ENCODE measurements around the gene CLDN20.
A peak's percentile ranks its signal among the peaks of the same experiment; 100 is the strongest.
"Not testable (repeated sequence)": the region's sequence is repeated elsewhere in the genome, so short reads cannot be mapped to it uniquely, and the experiment has no call there.

Gene CLDN20

GRCh38 chr6:155222506-155222905, 41.3 kb upstream of the CLDN20 start:
- H3K9me3 ChIP-seq (ENCODE audit: control extremely low read depth in 1 of 5, control insufficient read depth in 4 of 5, insufficient read depth in 2 of 5, low read depth in 1 of 5, low read length in 4 of 5): no peaks in the 10 kb centered on the region
- peaks cover 0 to 4% (median 2%) of the 10 kb centered on the region in 4 experiments for H3K4me1 ChIP-seq (ENCODE audit: control extremely low read depth in 1 of 4, control insufficient read depth in 4 of 4, insufficient read depth in 4 of 4, low read length in 3 of 4)
- ChIA-PET CTCF (interaction anchor here (1.9 kb wide), 1 partner anchor 43 kb away, joined by 4 read pairs; no protein-coding TSS in a partner anchor), POLR2A (no interaction called here)
- H3K36me3 ChIP-seq (ENCODE audit: control insufficient read depth in 4 of 4, insufficient read depth in 4 of 4, low read length in 3 of 4): peaks cover 0 to 2% (median 0%) of the 10 kb centered on the region in 4 experiments
- 97% methylated on average over 4 of the region's 4 CpGs for WGBS (ENCODE audit: insufficient coverage)
- no peaks in the 10 kb centered on the region for H3K27me3 ChIP-seq (replicated peaks in 2 of 5; ENCODE audit: control insufficient read depth in 4 of 5, insufficient read depth in 5 of 5, low read length in 4 of 5)
- H3K27ac ChIP-seq (ENCODE audit: insufficient read depth in 1 of 2, low read depth in 1 of 2, low read length in 2 of 2, poor library complexity in 1 of 2, severe bottlenecking in 2 of 2): no peak overlapping the region
- DNase-seq: no peak
- peak overlapping the region in 1 of 7 experiments; percentile 34 for H3K4me3 ChIP-seq (ENCODE audit: control insufficient read depth in 1 of 7, extremely low read depth in 1 of 7, insufficient read depth in 4 of 7, low read depth in 2 of 7, low read length in 6 of 7)

GRCh38 chr6:155223646-155224451, 40.0 kb upstream of the CLDN20 start:
- H3K9me3 ChIP-seq (ENCODE audit: control extremely low read depth in 1 of 5, control insufficient read depth in 4 of 5, insufficient read depth in 2 of 5, low read depth in 1 of 5, low read length in 4 of 5): no peaks in the 10 kb centered on the region
- H3K4me1 ChIP-seq (ENCODE audit: control extremely low read depth in 1 of 4, control insufficient read depth in 4 of 4, insufficient read depth in 4 of 4, low read length in 3 of 4): peaks cover 0 to 4% (median 2%) of the 10 kb centered on the region in 4 experiments
- H3K36me3 ChIP-seq (ENCODE audit: control insufficient read depth in 4 of 4, insufficient read depth in 4 of 4, low read length in 3 of 4): peaks cover 0 to 2% (median 0%) of the 10 kb centered on the region in 4 experiments
- ChIA-PET CTCF (interaction anchor here (0.7 to 1.8 kb wide), 3 partner anchors 37 to 356 kb away, joined by 3 to 4 read pairs (median 3); no protein-coding TSS in a partner anchor), POLR2A (no interaction called here)
- no peak overlapping the region for H3K4me3 ChIP-seq (ENCODE audit: control insufficient read depth in 1 of 7, extremely low read depth in 1 of 7, insufficient read depth in 4 of 7, low read depth in 2 of 7, low read length in 6 of 7)
- H3K27me3 ChIP-seq (replicated peaks in 2 of 5; ENCODE audit: control insufficient read depth in 4 of 5, insufficient read depth in 5 of 5, low read length in 4 of 5): no peaks in the 10 kb centered on the region
- H3K27ac ChIP-seq (ENCODE audit: insufficient read depth in 1 of 2, low read depth in 1 of 2, low read length in 2 of 2, poor library complexity in 1 of 2, severe bottlenecking in 2 of 2): no peak overlapping the region
- 98% methylated on average over 7 of the region's 12 CpGs for WGBS (ENCODE audit: insufficient coverage)
- peak in 2 of 3 donors; percentile 47 to 49 for DNase-seq

- DNase-seq: peak in 1 of 3 donors; percentile 7
- Histone ChIP-seq H3K27me3 (replicated peaks in 2 of 5; ENCODE audit: control insufficient read depth in 4 of 5, insufficient read depth in 5 of 5, low read length in 4 of 5) (no peaks in the 10 kb centered on the region), H3K27ac (ENCODE audit: insufficient read depth in 1 of 2, low read depth in 1 of 2, low read length in 2 of 2, poor library complexity in 1 of 2, severe bottlenecking in 2 of 2) (no peak overlapping the region), H3K4me3 (ENCODE audit: control insufficient read depth in 1 of 7, extremely low read depth in 1 of 7, insufficient read depth in 4 of 7, low read depth in 2 of 7, low read length in 6 of 7) (no peak overlapping the region), H3K36me3 (ENCODE audit: control insufficient read depth in 4 of 4, insufficient read depth in 4 of 4, low read length in 3 of 4) (peaks cover 0 to 2% (median 0%) of the 10 kb centered on the region in 4 experiments), H3K4me1 (ENCODE audit: control extremely low read depth in 1 of 4, control insufficient read depth in 4 of 4, insufficient read depth in 4 of 4, low read length in 3 of 4) (peaks cover 0 to 4% (median 2%) of the 10 kb centered on the region in 4 experiments), H3K9me3 (ENCODE audit: control extremely low read depth in 1 of 5, control insufficient read depth in 4 of 5, insufficient read depth in 2 of 5, low read depth in 1 of 5, low read length in 4 of 5) (no peaks in the 10 kb centered on the region)
- POLR2A ChIA-PET: no interaction called here
- 97% methylated on average over 6 of the region's 7 CpGs for WGBS (ENCODE audit: insufficient coverage)
- CTCF ChIA-PET: interaction anchor here (0.7 to 1.8 kb wide), 4 partner anchors 11 to 356 kb away, joined by 3 to 4 read pairs (median 3); no protein-coding TSS in a partner anchor
Observed at GRCh38 chr6:155224618-155225017, 39.2 kb upstream of the CLDN20 start.

GRCh38 chr6:155227046-155227445, 36.8 kb upstream of the CLDN20 start:
- ChIA-PET POLR2A (no interaction called here), CTCF (no interaction called here)
- H3K4me3 ChIP-seq (ENCODE audit: control insufficient read depth in 1 of 7, extremely low read depth in 1 of 7, insufficient read depth in 4 of 7, low read depth in 2 of 7, low read length in 6 of 7): no peak overlapping the region
- H3K4me1 ChIP-seq (ENCODE audit: control extremely low read depth in 1 of 4, control insufficient read depth in 4 of 4, insufficient read depth in 4 of 4, low read length in 3 of 4): peaks cover 0 to 4% (median 2%) of the 10 kb centered on the region in 4 experiments
- H3K27me3 ChIP-seq (replicated peaks in 2 of 5; ENCODE audit: control insufficient read depth in 4 of 5, insufficient read depth in 5 of 5, low read length in 4 of 5): no peaks in the 10 kb centered on the region
- no peak for DNase-seq
- no peak overlapping the region for H3K27ac ChIP-seq (ENCODE audit: insufficient read depth in 1 of 2, low read depth in 1 of 2, low read length in 2 of 2, poor library complexity in 1 of 2, severe bottlenecking in 2 of 2)
- no peaks in the 10 kb centered on the region for H3K9me3 ChIP-seq (ENCODE audit: control extremely low read depth in 1 of 5, control insufficient read depth in 4 of 5, insufficient read depth in 2 of 5, low read depth in 1 of 5, low read length in 4 of 5)
- peaks cover 0 to 2% (median 0%) of the 10 kb centered on the region in 4 experiments for H3K36me3 ChIP-seq (ENCODE audit: control insufficient read depth in 4 of 4, insufficient read depth in 4 of 4, low read length in 3 of 4)
- WGBS (ENCODE audit: insufficient coverage): 100% methylated on average over 4 of the region's 4 CpGs

- no peaks in the 10 kb centered on the region for H3K27me3 ChIP-seq (replicated peaks in 2 of 5; ENCODE audit: control insufficient read depth in 4 of 5, insufficient read depth in 5 of 5, low read length in 4 of 5)
- H3K4me3 ChIP-seq (ENCODE audit: control insufficient read depth in 1 of 7, extremely low read depth in 1 of 7, insufficient read depth in 4 of 7, low read depth in 2 of 7, low read length in 6 of 7): no peak overlapping the region
- peaks cover 0 to 4% (median 2%) of the 10 kb centered on the region in 4 experiments for H3K4me1 ChIP-seq (ENCODE audit: control extremely low read depth in 1 of 4, control insufficient read depth in 4 of 4, insufficient read depth in 4 of 4, low read length in 3 of 4)
- no peak for DNase-seq
- H3K27ac ChIP-seq (ENCODE audit: insufficient read depth in 1 of 2, low read depth in 1 of 2, low read length in 2 of 2, poor library complexity in 1 of 2, severe bottlenecking in 2 of 2): no peak overlapping the region
- no peaks in the 10 kb centered on the region for H3K9me3 ChIP-seq (ENCODE audit: control extremely low read depth in 1 of 5, control insufficient read depth in 4 of 5, insufficient read depth in 2 of 5, low read depth in 1 of 5, low read length in 4 of 5)
- WGBS (ENCODE audit: insufficient coverage): 98% methylated on average over 13 of the region's 13 CpGs
- CTCF ChIA-PET: no interaction called here
- H3K36me3 ChIP-seq (ENCODE audit: control insufficient read depth in 4 of 4, insufficient read depth in 4 of 4, low read length in 3 of 4): no peaks in the 10 kb centered on the region
- POLR2A ChIA-PET: no interaction called here
Observed at GRCh38 chr6:155228546-155229166, 35.2 kb upstream of the CLDN20 start.

GRCh38 chr6:155230975-155231374, 32.8 kb upstream of the CLDN20 start:
- DNase-seq; H3K27me3 ChIP-seq (replicated peaks in 2 of 5; ENCODE audit: control insufficient read depth in 4 of 5, insufficient read depth in 5 of 5, low read length in 4 of 5); H3K4me3 ChIP-seq (ENCODE audit: control insufficient read depth in 1 of 7, extremely low read depth in 1 of 7, insufficient read depth in 4 of 7, low read depth in 2 of 7, low read length in 6 of 7); H3K27ac ChIP-seq (ENCODE audit: insufficient read depth in 1 of 2, low read depth in 1 of 2, low read length in 2 of 2, poor library complexity in 1 of 2, severe bottlenecking in 2 of 2); POLR2A ChIA-PET; H3K4me1 ChIP-seq (ENCODE audit: control extremely low read depth in 1 of 4, control insufficient read depth in 4 of 4, insufficient read depth in 4 of 4, low read length in 3 of 4); H3K9me3 ChIP-seq (ENCODE audit: control extremely low read depth in 1 of 5, control insufficient read depth in 4 of 5, insufficient read depth in 2 of 5, low read depth in 1 of 5, low read length in 4 of 5); H3K36me3 ChIP-seq (ENCODE audit: control insufficient read depth in 4 of 4, insufficient read depth in 4 of 4, low read length in 3 of 4); CTCF ChIA-PET: not testable (repeated sequence)
- WGBS (ENCODE audit: insufficient coverage): 96% methylated on average over 4 of the region's 4 CpGs

GRCh38 chr6:155232848-155233247, 31.0 kb upstream of the CLDN20 start:
- Histone ChIP-seq H3K27ac (ENCODE audit: insufficient read depth in 1 of 2, low read depth in 1 of 2, low read length in 2 of 2, poor library complexity in 1 of 2, severe bottlenecking in 2 of 2) (no peak overlapping the region), H3K9me3 (ENCODE audit: control extremely low read depth in 1 of 5, control insufficient read depth in 4 of 5, insufficient read depth in 2 of 5, low read depth in 1 of 5, low read length in 4 of 5) (peaks cover 0 to 5% (median 3%) of the 10 kb centered on the region in 5 experiments), H3K27me3 (replicated peaks in 2 of 5; ENCODE audit: control insufficient read depth in 4 of 5, insufficient read depth in 5 of 5, low read length in 4 of 5) (no peaks in the 10 kb centered on the region), H3K4me3 (ENCODE audit: control insufficient read depth in 1 of 7, extremely low read depth in 1 of 7, insufficient read depth in 4 of 7, low read depth in 2 of 7, low read length in 6 of 7) (no peak overlapping the region), H3K4me1 (ENCODE audit: control extremely low read depth in 1 of 4, control insufficient read depth in 4 of 4, insufficient read depth in 4 of 4, low read length in 3 of 4) (no peaks in the 10 kb centered on the region), H3K36me3 (ENCODE audit: control insufficient read depth in 4 of 4, insufficient read depth in 4 of 4, low read length in 3 of 4) (no peaks in the 10 kb centered on the region)
- ChIA-PET CTCF (no interaction called here), POLR2A (no interaction called here)
- DNase-seq: no peak
- WGBS (ENCODE audit: insufficient coverage): 100% methylated on average over 6 of the region's 6 CpGs

All from common myeloid progenitor, CD34-positive (primary cell).